ENCODE data around the gene KDM1A.

KDM1A gene

DNA sequence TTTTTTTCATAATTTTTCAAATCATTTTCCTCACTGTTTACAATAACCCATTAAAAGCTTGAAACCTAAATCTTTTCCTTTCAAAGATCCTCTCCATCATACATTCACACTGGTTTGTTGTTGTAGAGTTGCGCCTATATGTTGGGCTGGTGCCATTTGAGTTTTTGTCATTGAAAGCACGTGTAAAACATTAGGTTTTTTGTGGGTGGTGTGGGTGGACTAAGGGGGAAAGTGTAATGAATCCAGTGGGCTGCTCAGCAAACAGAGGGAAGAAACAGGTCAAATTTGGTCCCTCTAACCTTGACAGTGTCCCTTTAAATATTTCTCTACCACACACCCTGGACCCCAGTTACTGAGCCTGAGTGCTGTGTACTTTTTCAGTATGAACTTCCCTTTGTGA is 46.8 kb downstream of the KDM1A start:
- in situ Hi-C loops (cut with HindIII; ENCODE audit: low sequenced_read_pairs), result no loop called here

DNA sequence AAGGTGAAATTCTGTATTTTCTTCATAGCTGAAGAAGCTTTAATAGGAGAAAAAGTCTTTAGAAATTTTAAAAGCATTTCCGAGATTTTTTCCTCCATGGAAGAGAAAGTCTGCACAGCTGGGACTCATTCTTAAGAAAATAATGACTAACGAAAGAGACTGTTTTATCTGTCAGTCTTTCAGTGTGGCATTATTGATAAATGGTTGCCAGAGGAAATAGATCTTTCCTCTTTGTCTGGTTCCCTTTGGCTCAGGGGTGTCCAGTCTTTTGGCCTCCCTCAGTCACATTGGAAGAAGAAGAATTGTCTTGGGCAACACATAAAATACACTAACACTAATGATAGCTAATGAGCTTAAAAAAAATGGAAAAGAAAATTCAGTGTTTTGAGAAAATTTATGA is 49.9 kb downstream of the KDM1A start:
- in situ Hi-C loops (cut with HindIII; ENCODE audit: low sequenced_read_pairs), result no loop called here

DNA sequence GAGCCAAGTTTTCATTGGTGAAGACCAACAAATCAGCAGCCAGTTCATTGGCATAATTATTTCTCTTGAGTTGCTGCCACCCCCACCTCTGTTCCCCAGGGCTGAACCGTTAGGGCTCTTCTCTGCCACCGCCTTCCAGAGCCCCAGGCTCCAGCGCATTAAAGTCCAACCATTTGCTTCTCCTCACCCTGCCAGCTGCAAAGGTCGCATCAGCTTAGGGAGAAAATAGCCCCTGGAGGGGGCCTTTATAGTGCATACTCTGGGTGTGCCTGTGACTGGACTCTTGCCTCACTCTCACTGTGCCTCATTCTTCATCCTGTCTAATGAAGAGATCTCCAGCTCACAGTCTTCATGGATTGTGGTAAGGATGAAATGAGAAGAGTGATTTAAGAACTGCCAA is 50.4 kb downstream of the KDM1A start:
- in situ Hi-C loops (cut with HindIII; ENCODE audit: low sequenced_read_pairs), result no loop called here

- in situ Hi-C loops (cut with HindIII; ENCODE audit: low sequenced_read_pairs), result no loop called here
Observed at GRCh38 chr1:23074012-23074411, 54.7 kb downstream of the KDM1A start.

DNA sequence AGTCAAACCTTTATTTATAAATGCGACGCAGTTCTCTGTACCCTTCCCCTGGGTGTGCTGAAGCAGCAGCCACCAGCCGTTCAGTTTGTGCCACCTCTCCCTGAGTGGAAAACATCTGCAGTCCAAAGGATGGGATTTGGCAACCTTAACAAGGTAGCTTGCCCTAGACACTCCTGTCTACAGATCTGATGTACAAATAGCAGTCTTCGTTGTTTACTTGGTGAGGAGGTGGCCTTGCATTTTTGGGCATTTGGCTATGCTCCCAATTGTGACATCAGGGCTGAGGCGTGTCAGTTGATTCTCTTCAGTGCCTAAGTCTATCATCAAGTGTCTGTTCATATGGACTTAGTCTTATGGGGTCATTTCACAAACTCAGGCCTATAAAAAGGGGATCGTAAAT is 59.8 kb downstream of the KDM1A start:
- in situ Hi-C loops (cut with HindIII; ENCODE audit: low sequenced_read_pairs), result no loop called here

DNA sequence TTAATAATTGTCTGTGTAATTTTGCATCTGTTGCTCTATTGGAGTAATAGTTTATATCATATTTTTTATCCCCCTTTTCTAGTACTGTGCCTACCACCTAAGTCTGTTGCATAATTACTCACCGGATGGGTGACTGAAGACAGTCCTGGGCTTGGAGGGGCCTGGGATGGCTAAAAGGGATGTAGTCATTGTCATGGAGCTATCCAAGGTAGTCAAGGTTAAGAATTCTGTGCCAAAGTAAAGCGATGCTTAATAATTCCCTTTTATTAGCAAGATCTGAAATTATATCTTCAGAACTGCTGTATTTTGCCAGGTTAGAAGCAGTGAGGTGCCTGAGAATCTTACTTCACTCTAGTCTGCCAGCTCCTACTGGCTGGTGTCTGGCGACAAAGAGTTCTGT is 61.6 kb downstream of the KDM1A start:
- in situ Hi-C loops (cut with HindIII; ENCODE audit: low sequenced_read_pairs), result no loop called here

DNA sequence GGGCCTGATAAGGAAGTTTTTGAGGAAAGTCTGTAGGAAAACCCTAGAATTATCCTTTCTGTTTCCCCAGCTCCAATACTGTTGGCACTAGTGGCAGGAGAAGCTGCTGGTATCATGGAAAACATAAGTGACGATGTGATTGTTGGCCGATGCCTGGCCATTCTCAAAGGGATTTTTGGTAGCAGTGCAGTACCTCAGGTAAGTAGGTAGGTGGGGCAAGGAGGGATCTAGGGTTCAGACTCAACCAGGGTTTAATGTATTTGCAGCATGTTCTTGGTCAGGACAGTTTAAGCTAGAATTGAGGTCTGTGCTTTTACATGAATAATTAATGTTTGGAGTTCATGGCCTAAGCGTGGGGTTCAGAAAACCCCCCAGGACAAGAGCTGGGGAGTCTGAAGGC is 62.1 kb downstream of the KDM1A start:
- in situ Hi-C loops (cut with HindIII; ENCODE audit: low sequenced_read_pairs), result no loop called here

DNA sequence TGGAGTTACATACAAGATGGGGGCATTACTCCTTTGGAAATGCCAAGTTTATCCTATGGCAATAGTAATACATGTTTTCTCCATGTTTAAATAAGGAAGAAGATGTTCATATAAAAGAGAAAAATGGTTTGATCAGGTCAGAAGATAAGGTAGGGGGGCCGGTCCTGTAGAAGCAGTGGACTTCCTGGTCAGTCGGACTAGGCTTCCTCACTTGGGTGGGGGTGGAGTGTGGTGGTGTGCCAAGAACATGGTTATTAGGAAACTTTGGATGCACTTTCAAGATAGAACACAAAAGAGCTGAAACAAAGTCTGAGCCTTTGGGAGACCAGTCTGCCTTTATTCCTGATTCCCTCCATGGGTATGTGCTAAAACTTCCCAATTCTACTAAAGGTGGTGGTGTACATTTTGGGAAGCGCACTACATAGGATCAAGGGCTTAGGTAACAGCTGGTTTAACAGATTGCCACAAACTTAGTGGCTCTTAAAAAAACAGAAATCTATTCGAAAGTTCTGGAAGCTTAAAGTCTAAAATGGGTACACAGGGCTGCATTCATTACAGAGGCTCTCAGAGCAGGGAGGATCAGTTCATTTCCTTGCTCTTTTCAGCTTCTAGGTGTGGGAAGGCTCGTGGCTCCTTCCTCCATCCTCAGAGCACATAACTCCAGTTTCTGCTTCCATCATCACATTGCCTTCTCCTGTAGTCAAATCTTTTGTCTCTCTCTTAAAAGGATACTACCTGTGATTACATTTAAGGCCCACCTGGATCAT is 64.6 kb downstream of the KDM1A start:
- in situ Hi-C loops (cut with HindIII; ENCODE audit: low sequenced_read_pairs), result no loop called here

- in situ Hi-C loops (cut with HindIII; ENCODE audit: low sequenced_read_pairs), result no loop called here
Observed at GRCh38 chr1:23084880-23085279, 65.6 kb downstream of the KDM1A start.

DNA sequence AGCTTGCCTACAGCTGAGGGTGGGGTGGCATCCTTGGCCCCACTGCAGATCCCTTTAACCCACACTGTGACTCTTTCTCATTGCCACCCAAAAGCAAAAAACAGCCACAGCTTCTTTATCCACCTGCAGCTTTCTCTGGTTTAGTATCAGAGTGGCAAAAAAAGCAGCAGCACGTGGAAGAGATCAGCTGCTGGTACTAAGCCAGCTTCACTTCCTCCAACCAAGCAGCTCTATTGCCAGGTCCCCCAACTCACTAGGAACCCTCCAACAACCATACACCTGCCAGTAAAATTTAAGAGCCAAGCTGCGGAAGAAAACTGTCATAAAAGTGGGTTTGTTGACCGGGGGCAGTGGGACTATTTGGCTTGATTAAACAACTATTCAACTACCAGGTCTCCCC is 66.4 kb downstream of the KDM1A start:
- in situ Hi-C loops (cut with HindIII; ENCODE audit: low sequenced_read_pairs), result no loop called here

DNA sequence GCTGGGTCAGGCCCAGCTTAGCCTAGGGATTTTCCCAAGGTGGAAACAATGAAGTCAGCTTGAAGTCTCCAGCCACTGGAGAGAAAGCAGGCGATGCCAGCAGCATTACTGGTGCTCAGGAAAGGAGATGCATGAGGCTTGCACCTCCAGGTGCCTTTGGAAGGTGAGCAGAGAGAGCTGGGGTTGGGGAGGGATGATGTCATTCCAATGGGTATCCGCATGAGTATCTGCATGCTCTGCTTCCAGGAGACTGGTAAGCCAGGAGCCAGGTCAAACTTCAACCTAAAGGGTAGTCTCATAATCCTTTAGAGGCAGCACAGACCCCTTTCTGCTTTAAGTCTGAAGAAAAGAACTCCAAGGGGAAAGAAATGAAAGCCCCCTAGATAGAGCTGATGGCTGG is 68.8 kb downstream of the KDM1A start:
- in situ Hi-C loops (cut with HindIII; ENCODE audit: low sequenced_read_pairs), result no loop called here

DNA sequence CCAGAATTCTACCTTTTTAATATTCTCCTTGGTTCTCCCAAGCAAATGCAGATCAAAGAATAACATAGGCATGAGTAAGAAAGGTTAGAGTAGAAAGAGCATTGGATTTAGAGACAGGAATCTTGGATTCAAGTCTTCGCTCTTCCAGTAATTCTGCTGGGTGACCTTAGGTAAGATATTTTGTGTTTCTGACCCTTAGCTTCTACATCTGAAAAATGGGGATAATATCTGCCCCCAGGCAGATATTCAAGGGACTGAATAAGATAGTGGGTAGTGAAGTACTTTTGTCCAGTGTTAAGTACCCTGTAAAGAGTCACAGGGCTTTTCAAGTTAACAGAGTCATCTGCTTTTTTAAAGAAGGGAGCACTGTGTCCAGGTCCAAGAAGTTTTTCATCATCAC is 70.8 kb downstream of the KDM1A start:
- in situ Hi-C loops (cut with HindIII; ENCODE audit: low sequenced_read_pairs), result no loop called here

GRCh38 chr1:23091545-23091944 is 72.3 kb downstream of the KDM1A start:
- in situ Hi-C loops (cut with HindIII; ENCODE audit: low sequenced_read_pairs), result no loop called here

DNA sequence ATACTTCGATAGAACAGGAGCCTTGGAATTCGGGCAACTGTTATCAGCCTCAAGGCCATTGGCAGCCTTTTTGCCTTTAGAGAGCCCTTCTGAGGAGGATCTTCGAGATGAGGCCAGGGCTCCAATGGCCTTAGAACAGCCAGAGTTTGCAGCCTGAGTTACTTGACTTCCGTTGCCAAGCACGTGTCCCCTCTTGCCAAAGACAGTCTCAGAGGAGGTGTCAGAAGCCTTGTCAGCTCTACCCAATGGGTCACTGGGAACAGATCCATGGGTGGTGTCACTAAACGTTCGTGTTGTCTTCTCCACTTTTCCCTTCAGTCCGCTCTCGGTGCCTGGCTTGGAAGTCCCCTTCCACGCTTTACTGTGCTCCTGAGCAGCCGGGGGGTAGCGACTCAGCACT is 73.2 kb downstream of the KDM1A start:
- in situ Hi-C loops (cut with HindIII; ENCODE audit: low sequenced_read_pairs), result no loop called here

- in situ Hi-C loops (cut with HindIII; ENCODE audit: low sequenced_read_pairs), result no loop called here
Observed at GRCh38 chr1:23097316-23097715, 78.0 kb downstream of the KDM1A start.

DNA sequence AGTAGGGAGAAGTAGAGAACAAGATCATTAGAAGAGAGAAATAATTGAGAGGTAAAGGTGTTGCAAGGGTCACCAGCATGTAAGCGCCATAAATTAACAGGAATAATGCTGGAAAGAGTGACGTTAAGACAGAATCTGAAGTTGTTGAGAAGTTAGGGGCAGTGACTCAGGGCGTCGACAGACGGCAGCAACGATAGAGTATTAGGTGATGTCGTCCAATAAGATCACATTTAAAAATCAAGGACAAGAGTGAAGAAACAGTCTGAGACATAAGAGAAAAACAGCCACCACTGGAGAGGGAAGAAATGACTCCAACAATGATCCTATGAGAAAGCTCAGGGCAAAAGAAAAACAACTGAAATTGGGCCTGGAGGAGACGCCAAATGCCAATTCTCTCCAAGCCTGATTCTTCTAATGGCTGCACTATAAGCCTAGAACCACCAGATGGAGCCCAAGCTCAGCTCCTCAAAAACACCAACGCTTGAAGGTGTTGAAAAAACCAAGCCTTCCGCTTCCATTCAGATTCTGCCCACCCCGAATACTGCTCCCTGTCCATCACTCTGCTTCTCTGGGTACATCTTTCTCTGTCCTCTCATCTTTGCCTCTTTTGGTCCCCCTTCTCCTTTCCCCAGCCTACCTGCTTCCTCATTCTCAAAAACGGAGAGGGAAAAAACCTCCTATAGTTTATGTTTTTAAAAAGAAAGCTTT is 79.3 kb downstream of the KDM1A start:
- in situ Hi-C loops (cut with HindIII; ENCODE audit: low sequenced_read_pairs), result no loop called here

DNA sequence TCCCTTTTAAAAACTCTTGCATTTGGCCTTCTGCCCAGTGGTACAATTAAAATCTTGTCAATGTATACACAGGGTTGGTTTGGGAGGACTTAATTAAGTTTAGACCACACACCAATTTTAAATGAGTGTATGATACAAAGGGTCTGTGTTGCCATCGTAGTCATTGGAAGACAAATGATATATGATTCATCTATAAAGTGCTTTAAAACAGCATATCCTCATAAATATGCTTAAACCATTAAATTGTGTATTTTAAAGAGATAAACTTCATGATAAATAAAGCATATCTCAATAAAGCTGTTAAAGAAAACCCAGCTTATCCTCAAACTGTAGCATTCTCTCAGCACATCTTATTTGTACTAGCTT is 79.9 kb downstream of the KDM1A start:
- in situ Hi-C loops (cut with HindIII; ENCODE audit: low sequenced_read_pairs), result no loop called here

DNA sequence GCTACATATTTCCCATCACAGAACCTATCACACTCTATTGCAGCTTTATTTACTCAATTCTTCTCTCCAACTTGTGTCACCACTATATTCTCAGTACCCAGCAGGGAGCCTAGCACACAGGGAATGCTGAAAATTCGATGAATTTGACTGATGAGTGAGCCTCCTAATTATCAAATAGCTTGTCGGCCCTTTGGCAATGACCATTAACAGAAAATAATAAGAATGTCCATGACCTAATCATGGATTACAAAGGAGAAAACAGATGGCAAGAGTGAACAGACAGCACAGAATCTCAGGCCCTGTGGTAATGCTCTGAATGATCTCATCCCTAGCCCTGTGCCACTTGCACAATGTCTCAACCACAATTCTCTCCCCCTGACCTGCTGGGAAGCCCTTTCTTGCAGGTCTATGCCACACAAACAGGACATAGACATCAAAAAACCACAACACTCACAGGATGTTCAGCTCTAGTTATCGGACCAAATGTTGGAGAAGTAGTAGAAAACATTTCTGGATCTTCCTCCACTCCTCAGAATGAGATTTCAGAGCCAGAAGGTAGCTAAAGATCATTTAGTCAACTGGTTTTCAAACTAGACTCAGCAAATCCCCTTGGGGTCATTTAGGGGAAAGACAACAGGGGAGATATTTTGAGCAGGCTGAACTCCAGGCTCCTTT is 80.9 kb downstream of the KDM1A start:
- in situ Hi-C loops (cut with HindIII; ENCODE audit: low sequenced_read_pairs), result no loop called here

DNA sequence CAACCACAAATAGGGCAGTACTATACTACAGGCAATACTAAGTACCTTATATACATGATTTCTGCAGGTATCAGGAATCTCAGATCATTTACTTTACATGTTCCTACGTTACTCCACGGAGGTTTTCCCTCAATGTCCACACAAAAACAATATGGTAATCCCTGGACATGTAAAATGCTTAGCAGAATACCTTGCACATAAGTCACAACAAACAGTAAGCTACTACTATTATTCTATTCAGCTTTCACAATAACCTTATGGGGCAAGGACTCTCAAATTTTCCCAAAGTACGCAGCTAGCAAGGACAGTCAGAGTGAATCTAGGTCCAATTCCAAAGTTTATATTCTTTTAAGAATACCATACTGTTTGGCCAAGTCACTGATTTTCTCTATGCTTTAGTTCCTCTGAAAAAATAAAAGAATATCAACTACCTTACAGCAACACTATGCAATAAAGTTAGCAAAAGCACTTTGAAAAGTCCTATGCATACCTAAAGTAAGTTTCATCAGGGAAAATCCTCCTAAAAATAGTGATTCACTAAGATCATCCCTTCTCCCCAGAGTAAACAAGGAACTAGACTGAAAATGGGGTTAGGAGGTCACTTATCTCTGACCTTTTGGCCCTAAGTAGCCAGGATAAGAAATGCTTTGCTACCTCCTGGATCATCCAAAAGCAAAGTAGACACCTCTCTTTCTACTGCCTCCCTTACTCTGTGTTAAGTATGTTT is 82.0 kb downstream of the KDM1A start:
- in situ Hi-C loops (cut with HindIII; ENCODE audit: low sequenced_read_pairs), result no loop called here

DNA sequence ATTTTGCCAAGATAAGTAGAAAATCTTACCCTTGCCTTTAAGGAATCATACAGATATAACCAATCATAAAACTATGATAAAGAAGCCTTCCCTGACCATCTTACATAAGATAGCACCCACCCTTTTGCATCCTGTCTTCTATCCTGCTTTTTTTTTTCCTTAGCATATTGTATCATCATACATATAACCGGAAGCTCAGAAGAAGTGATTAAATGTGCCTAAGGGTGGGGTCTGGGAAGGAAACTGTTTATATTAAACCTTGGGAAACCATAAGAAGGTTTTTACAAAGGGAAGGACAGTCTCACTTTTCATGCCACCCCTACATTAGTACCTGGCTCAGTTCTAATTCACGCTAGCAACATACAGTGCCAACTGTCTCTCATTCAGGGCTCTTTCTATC is 82.6 kb downstream of the KDM1A start:
- in situ Hi-C loops (cut with HindIII; ENCODE audit: low sequenced_read_pairs), result no loop called here

- in situ Hi-C loops (cut with HindIII; ENCODE audit: low sequenced_read_pairs), result no loop called here
Observed at GRCh38 chr1:23102289-23102688, 83.0 kb downstream of the KDM1A start.

Measured in DLD1 (cell line).